ENCODE data around the gene TEK. TPM values are rescaled to one million over a fixed set of nuclear protein-coding genes. Genes with fewer than 3 reads are reported as not detected.

TEK gene
- total and polyA plus RNA-seq, 5 experiments from 2014 or later = not detected

DNA sequence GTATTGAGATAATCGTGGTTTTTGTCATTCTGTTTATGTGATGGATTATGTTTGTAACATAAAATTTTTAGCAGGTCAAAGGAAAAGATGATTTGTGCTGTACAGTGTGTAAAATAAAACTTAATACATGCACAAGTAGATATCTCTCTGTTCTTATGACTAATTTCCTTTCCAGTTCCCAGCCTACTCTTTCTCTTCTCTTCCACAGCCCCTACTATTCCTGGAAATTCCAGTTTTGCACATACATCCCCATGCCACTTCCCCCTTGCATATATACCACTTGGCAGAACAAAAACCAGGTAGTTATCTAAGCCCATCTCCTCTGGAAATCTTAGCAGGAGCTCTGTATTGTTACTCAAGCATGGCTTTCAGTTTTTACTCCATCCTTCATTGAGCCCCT, 20.2 kb downstream of the TEK start:
- Mint-ChIP-seq H3K9me3 (no peaks in the 10 kb centered on the region), H3K36me3 (no peaks in the 10 kb centered on the region), H3K4me3 (no peak overlapping the region), H3K27ac (no peak overlapping the region), H3K4me1 (no peaks in the 10 kb centered on the region), H3K27me3 (peaks cover 0 to 14% (median 4%) of the 10 kb centered on the region in 5 donors)
- DNase-seq (no peak), ATAC-seq (no peak)
- POLR2A ChIA-PET = no interaction called here

DNA sequence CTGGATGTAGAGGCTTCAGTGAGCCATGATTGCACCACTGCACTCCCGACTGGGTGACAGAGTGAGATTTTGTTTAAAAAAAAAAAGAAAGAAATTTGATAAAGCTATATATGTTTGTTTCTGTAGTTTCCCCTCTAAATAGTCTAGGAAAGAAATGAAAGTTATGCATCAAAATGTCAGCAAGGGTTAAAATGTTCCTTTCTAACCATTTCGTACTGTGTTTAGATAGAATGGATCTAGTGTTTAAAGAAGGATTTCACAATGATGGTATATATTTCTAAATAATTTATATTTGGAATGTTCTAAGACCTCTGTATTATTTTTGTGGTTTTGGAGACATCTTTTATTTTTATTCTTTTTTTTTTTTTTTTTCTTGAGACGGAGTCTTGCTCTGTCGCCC, 22.7 kb downstream of the TEK start:
- POLR2A ChIA-PET = interaction anchor here (0.6 kb wide), 1 partner anchor 21 kb away, joined by 4 read pairs; no protein-coding TSS in a partner anchor
- H3K27ac Mint-ChIP-seq = no peak overlapping the region
- no peak for ATAC-seq
- DNase-seq = no peak
- H3K36me3 Mint-ChIP-seq = no peaks in the 10 kb centered on the region
- no peaks in the 10 kb centered on the region for H3K4me1 Mint-ChIP-seq
- peaks cover 0 to 14% (median 5%) of the 10 kb centered on the region in 5 donors for H3K27me3 Mint-ChIP-seq
- no peaks in the 10 kb centered on the region for H3K9me3 Mint-ChIP-seq
- H3K4me3 Mint-ChIP-seq = no peak overlapping the region

DNA sequence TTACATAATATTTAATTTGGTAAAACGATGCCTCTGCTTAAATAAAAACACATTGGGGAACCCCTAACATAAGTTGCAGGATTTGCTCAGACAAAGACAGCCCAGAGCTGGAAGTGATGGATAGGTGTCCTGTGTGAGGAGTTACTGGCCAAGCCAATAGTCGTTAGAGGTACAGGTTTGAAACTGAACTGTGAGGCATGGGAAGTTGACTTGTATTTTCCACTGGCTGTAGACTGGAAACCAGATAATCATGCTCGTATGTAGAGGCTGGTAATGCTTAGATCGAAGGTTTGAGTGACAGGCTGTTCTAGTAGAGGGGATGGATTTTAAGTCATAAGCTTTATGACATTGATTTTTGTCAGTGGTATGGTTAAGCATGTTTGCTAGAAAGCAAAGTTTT, 24.8 kb downstream of the TEK start:
- Mint-ChIP-seq H3K36me3 (no peaks in the 10 kb centered on the region), H3K27ac (no peak overlapping the region), H3K27me3 (peaks cover 0 to 12% (median 7%) of the 10 kb centered on the region in 5 donors), H3K4me1 (no peaks in the 10 kb centered on the region), H3K9me3 (peaks cover 0 to 2% (median 0%) of the 10 kb centered on the region in 9 donors), H3K4me3 (no peak overlapping the region)
- ATAC-seq (no peak), DNase-seq (no peak)
- POLR2A ChIA-PET = no interaction called here

DNA sequence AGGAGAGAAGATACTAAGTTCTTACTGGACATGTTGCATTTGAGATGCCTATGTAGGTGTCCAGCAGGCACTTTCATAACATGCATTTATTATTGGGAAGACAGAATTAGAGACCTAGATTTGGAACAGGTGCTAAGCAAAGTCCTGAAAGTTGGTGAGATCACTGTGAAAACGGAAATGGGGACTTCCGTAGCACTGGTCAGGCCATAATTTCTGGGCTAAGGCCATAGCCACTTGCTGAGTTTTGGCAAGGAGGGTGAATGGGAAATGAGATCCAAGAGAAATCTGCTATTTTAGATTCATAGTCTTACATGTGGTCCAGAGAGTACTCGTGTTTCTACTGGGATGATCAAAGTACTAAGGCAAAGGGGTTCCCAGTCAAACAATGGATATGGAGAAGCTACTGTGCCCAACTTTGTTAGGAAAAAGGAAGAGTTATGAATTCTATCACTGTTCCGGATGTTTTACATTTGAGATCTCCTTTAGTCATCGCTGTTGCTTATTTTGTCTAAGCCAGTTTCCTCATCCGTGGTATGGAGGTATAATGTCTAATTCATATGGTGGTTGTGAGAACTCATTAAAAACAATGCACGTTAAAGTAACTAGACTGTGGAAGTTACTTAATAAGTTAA, 33.4 kb downstream of the TEK start:
- no peaks in the 10 kb centered on the region for H3K4me1 Mint-ChIP-seq
- POLR2A ChIA-PET = no interaction called here
- peaks cover 0 to 5% (median 0%) of the 10 kb centered on the region in 9 donors for H3K9me3 Mint-ChIP-seq
- ATAC-seq (no peak), DNase-seq (no peak)
- H3K27me3 Mint-ChIP-seq = peaks cover 0 to 21% (median 10%) of the 10 kb centered on the region in 5 donors
- no peaks in the 10 kb centered on the region for H3K36me3 Mint-ChIP-seq
- no peak overlapping the region for H3K4me3 Mint-ChIP-seq
- no peak overlapping the region for H3K27ac Mint-ChIP-seq

DNA sequence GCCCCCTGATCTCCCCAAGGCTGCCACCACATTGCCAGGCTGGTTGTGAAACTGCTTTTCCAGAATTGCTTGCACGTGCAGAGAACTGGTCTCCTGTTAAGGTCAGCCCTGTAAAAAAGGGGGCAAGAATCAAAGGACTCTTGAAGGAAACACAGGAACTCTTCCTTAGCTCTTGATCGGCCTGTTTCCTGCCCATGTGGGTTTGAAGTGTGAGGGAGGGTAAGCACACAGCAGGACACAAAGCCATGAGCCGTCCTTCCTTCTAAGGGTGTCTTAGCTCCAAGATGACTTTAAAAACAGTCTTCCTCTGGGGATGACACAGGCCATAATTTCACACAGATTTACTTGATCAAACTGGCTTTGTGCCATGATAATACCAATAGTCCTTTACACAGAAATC, 36.1 kb downstream of the TEK start:
- Mint-ChIP-seq H3K36me3 (no peaks in the 10 kb centered on the region), H3K27me3 (peaks cover 3 to 32% (median 9%) of the 10 kb centered on the region in 5 donors), H3K27ac (no peak overlapping the region), H3K4me1 (no peaks in the 10 kb centered on the region), H3K4me3 (no peak overlapping the region), H3K9me3 (peaks cover 0 to 2% (median 0%) of the 10 kb centered on the region in 9 donors)
- ATAC-seq (no peak), DNase-seq (no peak)
- POLR2A ChIA-PET = no interaction called here

DNA sequence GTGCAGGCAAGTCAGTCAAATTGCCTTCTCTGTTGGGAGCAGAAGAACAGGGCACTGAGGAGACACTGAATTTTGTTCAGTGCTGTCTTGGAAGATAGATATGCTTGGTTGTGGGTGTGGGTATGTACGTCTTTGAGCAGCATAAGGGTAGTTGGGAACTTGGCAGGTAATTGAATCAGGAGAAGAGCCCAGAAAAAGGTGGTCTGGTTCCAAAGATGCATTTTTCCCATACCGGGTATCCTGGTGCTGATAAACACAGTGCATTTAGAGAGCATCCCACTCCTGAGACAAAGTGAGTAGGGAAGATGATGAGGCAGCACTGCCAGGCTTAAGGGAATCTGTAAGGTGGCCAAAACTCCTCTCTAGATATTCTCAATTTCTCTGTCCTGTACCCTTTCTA, 40.6 kb downstream of the TEK start:
- no peaks in the 10 kb centered on the region for H3K9me3 Mint-ChIP-seq
- H3K4me1 Mint-ChIP-seq = no peaks in the 10 kb centered on the region
- H3K36me3 Mint-ChIP-seq = no peaks in the 10 kb centered on the region
- DNase-seq (no peak), ATAC-seq (no peak)
- H3K4me3 Mint-ChIP-seq = no peak overlapping the region
- peaks cover 2 to 20% (median 8%) of the 10 kb centered on the region in 5 donors for H3K27me3 Mint-ChIP-seq
- H3K27ac Mint-ChIP-seq = no peak overlapping the region
- POLR2A ChIA-PET = no interaction called here

DNA sequence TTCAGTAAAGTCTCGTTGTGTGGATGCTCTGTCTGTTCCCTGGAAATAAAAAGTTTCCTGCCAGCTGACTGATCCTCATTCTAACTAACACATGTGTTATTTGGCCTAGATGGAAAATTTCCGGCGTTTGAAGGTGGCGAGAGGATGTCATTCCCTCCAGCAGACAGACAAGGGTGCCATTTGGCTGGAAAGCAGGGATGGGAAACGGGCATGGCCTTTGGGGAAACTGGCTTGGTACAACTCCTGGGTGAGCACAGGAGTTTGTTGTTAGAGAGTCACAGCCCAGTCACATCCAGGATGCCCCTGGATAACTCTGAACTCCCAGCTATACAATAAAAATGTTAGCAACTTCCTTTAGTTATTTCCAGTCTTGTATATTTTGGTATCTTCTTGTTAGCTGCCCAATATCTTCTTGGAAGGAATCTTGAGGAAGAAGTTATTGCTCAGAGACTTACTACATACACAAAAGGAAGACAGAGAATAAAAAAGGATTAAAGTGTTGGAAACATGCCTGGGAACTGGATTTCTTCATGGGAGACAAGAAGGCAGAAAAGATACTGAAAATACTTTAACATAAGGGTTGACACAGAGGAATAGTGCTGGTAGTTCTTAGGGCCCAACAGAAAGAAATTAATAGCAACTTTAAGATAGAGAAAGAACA, 41.9 kb downstream of the TEK start:
- H3K9me3 Mint-ChIP-seq = no peaks in the 10 kb centered on the region
- no peaks in the 10 kb centered on the region for H3K36me3 Mint-ChIP-seq
- no peak for DNase-seq
- H3K4me3 Mint-ChIP-seq = no peak overlapping the region
- no peak for ATAC-seq
- POLR2A ChIA-PET = no interaction called here
- H3K4me1 Mint-ChIP-seq = no peaks in the 10 kb centered on the region
- H3K27ac Mint-ChIP-seq = no peak overlapping the region
- peaks cover 2 to 30% (median 9%) of the 10 kb centered on the region in 5 donors for H3K27me3 Mint-ChIP-seq

DNA sequence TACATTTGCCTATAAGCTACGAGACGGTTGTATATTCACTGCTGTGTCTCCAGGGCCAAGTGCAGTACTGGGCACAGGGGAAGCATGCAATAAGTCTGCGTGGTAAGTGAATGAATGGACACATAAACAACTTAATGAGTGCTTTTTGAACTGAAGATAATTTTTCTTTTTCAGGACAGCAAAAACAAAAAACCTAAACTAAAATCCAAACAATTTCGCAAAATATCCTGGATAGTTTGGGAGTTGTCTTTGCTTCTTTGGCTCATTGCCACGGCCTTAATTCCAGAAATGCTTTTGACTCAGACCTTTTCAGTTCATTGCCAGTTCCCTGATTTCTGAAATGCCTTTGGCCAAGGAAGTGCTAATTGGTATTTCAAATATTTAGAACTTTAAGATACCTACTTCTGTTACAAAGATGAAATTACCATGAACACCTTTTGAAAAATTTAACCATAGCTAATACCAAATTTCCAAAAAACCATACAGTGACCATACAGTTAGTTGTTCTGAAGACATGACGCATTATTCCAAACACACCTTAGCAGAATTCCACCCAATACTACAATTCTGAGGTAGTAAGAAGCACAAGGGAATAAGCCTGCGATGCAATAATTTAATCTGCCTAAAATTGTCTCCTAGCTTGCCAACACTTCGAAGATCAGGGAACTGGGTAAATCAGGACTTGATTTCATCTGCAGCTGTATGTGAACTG, 42.8 kb downstream of the TEK start:
- Mint-ChIP-seq H3K9me3 (peaks cover 0 to 3% (median 0%) of the 10 kb centered on the region in 9 donors), H3K27ac (no peak overlapping the region), H3K4me3 (no peak overlapping the region), H3K27me3 (peaks cover 2 to 30% (median 9%) of the 10 kb centered on the region in 5 donors), H3K36me3 (no peaks in the 10 kb centered on the region), H3K4me1 (no peaks in the 10 kb centered on the region)
- POLR2A ChIA-PET = no interaction called here
- no peak for ATAC-seq
- DNase-seq = no peak

DNA sequence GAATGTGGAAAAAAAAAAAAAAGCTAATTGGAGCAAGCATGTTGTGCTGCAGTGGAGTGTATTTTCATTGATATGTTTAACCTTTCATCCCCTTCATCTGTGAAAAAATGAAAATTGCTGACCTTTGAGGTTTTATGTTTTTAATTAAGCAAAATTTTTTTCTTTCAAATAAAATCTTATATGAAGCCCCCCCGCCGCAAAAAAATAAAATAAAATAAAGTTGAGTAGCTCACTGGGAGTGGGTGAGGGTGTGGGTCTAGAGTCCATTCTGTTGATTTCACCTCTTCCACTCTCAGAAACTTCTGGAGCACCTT, 43.3 kb downstream of the TEK start:
- H3K27me3 Mint-ChIP-seq = peaks cover 1 to 30% (median 9%) of the 10 kb centered on the region in 5 donors
- H3K9me3 Mint-ChIP-seq = peaks cover 0 to 3% (median 0%) of the 10 kb centered on the region in 9 donors

DNA sequence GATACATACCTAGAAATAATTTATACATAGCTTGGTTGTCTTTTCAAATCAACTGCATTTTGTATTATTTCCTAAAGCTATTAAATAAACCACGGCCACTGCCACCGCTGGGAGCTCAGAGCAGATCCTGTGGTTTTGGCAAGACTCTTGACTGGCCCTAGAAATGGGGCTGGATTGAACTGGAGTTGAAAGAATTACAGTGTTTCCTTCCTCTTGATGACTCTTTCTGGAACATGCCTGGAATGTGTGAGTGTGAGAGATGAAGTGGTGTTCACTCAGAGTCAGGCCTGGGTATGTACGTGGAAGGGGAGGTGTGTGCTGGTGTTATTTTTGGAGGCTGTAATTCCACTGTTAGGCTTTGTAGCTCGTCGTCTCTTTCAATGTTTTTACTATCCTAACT, 45.9 kb downstream of the TEK start:
- DNase-seq (no peak), ATAC-seq (no peak)
- Mint-ChIP-seq H3K27me3 (peaks cover 1 to 21% (median 4%) of the 10 kb centered on the region in 5 donors), H3K9me3 (peaks cover 0 to 3% (median 0%) of the 10 kb centered on the region in 9 donors), H3K4me1 (no peaks in the 10 kb centered on the region), H3K4me3 (no peak overlapping the region), H3K27ac (no peak overlapping the region), H3K36me3 (no peaks in the 10 kb centered on the region)
- POLR2A ChIA-PET = no interaction called here

More for the DNA sequence above, 43.3 kb downstream of the TEK start:
- Mint-ChIP-seq H3K4me3 (no peak overlapping the region), H3K27ac (no peak overlapping the region), H3K36me3 (no peaks in the 10 kb centered on the region), H3K4me1 (no peaks in the 10 kb centered on the region)
- DNase-seq (no peak), ATAC-seq (no peak)
- POLR2A ChIA-PET = no interaction called here

DNA sequence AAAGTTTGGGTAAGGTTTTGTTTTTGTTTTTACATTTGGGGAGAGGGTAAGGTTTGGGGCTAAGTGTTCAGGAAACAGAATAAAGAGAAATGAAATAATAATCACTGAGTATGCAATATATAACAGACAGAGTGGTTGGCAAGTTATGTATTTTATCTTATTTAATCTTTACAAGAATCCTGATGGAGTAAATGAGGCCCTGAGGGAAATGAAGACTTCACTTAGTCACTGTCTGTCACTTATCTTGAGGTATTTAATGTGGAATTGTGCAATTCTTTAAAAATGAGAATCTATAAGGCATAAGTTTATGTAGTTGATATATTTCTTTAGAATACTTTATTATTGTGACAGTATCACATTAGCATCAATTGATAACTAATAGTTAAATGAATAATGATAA, 48.1 kb downstream of the TEK start:
- Mint-ChIP-seq H3K9me3 (peaks cover 0 to 3% (median 0%) of the 10 kb centered on the region in 9 donors), H3K4me3 (no peak overlapping the region), H3K27me3 (peaks cover 0 to 12% (median 5%) of the 10 kb centered on the region in 5 donors), H3K4me1 (no peaks in the 10 kb centered on the region), H3K27ac (no peak overlapping the region), H3K36me3 (no peaks in the 10 kb centered on the region)
- POLR2A ChIA-PET = no interaction called here
- ATAC-seq = no peak
- no peak for DNase-seq

DNA sequence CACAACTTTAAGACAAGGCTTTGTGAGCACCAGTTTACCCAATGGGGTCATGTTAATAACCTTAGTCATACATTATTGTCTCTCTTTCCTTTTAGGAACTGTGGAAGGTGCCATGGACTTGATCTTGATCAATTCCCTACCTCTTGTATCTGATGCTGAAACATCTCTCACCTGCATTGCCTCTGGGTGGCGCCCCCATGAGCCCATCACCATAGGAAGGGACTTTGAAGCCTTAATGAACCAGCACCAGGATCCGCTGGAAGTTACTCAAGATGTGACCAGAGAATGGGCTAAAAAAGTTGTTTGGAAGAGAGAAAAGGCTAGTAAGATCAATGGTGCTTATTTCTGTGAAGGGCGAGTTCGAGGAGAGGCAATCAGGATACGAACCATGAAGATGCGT, 48.7 kb downstream of the TEK start:
- H3K4me3 Mint-ChIP-seq = no peak overlapping the region
- no peak for DNase-seq
- ATAC-seq = no peak
- H3K4me1 Mint-ChIP-seq = no peaks in the 10 kb centered on the region
- no peak overlapping the region for H3K27ac Mint-ChIP-seq
- H3K36me3 Mint-ChIP-seq = no peaks in the 10 kb centered on the region
- POLR2A ChIA-PET = no interaction called here
- peaks cover 2 to 12% (median 5%) of the 10 kb centered on the region in 5 donors for H3K27me3 Mint-ChIP-seq
- H3K9me3 Mint-ChIP-seq = peaks cover 0 to 3% (median 0%) of the 10 kb centered on the region in 9 donors

DNA sequence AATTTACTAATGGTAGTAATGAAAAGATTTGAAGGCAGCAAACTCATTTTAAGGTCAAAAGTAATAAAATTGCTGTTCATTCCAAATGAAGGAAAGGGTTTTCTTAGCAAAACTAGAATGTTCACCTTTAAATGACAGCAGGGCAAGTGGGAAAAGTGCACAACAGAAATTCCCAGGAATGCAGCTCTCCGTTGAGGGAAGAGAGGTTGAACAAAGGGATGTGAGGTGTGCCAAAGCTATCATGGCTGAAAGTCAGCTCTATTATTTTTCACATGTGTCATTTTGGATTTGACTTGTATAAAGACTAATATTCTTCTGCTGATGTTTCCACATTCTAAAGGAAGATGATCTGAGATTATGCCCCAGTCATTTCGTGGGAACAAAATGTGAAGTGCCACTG, 51.6 kb downstream of the TEK start:
- Mint-ChIP-seq H3K27ac (no peak overlapping the region), H3K9me3 (peaks cover 0 to 3% (median 0%) of the 10 kb centered on the region in 9 donors), H3K4me3 (no peak overlapping the region), H3K4me1 (no peaks in the 10 kb centered on the region), H3K36me3 (no peaks in the 10 kb centered on the region), H3K27me3 (peaks cover 0 to 11% (median 8%) of the 10 kb centered on the region in 5 donors)
- no peak for ATAC-seq
- POLR2A ChIA-PET = no interaction called here
- DNase-seq = no peak
